Measurements from ENCODE around the gene CDH6. TPM values are rescaled to one million over a fixed set of nuclear protein-coding genes. Genes with fewer than 3 reads are reported as not detected.

The CDH6 gene
- total and polyA plus RNA-seq, 2 experiments from 2014 or later, result 0.60 to 1.1 TPM

- H3K36me3 Mint-ChIP-seq (ENCODE audit: low read depth), result no peaks in the 10 kb centered on the region
- Histone ChIP-seq H3K27ac (ENCODE audit: low read depth) (no peak overlapping the region), H3K4me2 (no peak overlapping the region), H3K4me3 (no peak overlapping the region), H3K4me1 (ENCODE audit: insufficient read depth) (no peaks in the 10 kb centered on the region), H3K9me2 (ENCODE audit: insufficient read depth) (0 out of 2 replicates have a peak, but pooled peaks cover 1% of the 10 kb centered on the region), H3K27me3 (ENCODE audit: insufficient read depth) (no peaks in the 10 kb centered on the region), H3F3A (replicated peaks; ENCODE audit: low read depth) (no peaks in the 10 kb centered on the region), H3K79me2 (replicated peaks; ENCODE audit: insufficient read depth) (no peaks in the 10 kb centered on the region), H3K36me3 (ENCODE audit: insufficient read depth) (no peaks in the 10 kb centered on the region), H2AFZ (peak overlapping the region; percentile 66; the same call in 1 of the 2 replicates), H4K20me1 (replicated peaks; ENCODE audit: insufficient read depth) (no peaks in the 10 kb centered on the region)
- no peaks in the 10 kb centered on the region for H3K9me3 Mint-ChIP-seq
- TF ChIP-seq ZNF331 (CRISPR knock-in tag; IDR thresholded peaks at IDR 0.05; ENCODE audit: low read depth) (no peak), EZH2phosphoT487 (IDR thresholded peaks at IDR 0.05; ENCODE audit: unreplicated experiment) (no peak), ETS1 (IDR thresholded peaks at IDR 0.05) (no peak), STAT1 (IDR thresholded peaks at IDR 0.05; ENCODE audit: unreplicated experiment) (no peak), ZNF114 (CRISPR knock-in tag; IDR thresholded peaks at IDR 0.05) (no peak), POLR2AphosphoS5 (IDR thresholded peaks at IDR 0.05; ENCODE audit: low read depth) (no peak), ZNF462 (CRISPR knock-in tag; IDR thresholded peaks at IDR 0.05) (no peak), JUNB (IDR thresholded peaks at IDR 0.05; ENCODE audit: unreplicated experiment) (no peak), NANOG (IDR thresholded peaks at IDR 0.05; ENCODE audit: borderline replicate concordance) (no peak)
- TF ChIP-seq, protein P1, sequence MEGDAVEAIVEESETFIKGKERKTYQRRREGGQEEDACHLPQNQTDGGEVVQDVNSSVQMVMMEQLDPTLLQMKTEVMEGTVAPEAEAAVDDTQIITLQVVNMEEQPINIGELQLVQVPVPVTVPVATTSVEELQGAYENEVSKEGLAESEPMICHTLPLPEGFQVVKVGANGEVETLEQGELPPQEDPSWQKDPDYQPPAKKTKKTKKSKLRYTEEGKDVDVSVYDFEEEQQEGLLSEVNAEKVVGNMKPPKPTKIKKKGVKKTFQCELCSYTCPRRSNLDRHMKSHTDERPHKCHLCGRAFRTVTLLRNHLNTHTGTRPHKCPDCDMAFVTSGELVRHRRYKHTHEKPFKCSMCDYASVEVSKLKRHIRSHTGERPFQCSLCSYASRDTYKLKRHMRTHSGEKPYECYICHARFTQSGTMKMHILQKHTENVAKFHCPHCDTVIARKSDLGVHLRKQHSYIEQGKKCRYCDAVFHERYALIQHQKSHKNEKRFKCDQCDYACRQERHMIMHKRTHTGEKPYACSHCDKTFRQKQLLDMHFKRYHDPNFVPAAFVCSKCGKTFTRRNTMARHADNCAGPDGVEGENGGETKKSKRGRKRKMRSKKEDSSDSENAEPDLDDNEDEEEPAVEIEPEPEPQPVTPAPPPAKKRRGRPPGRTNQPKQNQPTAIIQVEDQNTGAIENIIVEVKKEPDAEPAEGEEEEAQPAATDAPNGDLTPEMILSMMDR (conservative IDR thresholded peaks at IDR 0.05; ENCODE audit: low read depth in 2 of 2), result no peak
- H3K4me3 Mint-ChIP-seq, result no peak overlapping the region
- no peak for ATAC-seq
- peaks cover 5% of the 10 kb centered on the region; the same call in 2 of the 3 replicates for H3K4me1 Mint-ChIP-seq
- H3K27me3 Mint-ChIP-seq (ENCODE audit: insufficient read depth, low read depth, poor library complexity), result peaks cover 5% of the 10 kb centered on the region
- H3K27ac Mint-ChIP-seq, result no peak overlapping the region
- no peak for DNase-seq (ENCODE audit: low spot score)
These were observed 182.7 kb downstream of the CDH6 start for GRCh38 chr5:31375999-31376720.
